GM12873 (cell line): ENCODE measurements around the gene KCNN3.

ENCODE experiments used
- CTCF ChIP-seq: IDR thresholded peaks from 2 replicates; pipeline ENCODE4 v1.5.1; 2012; ENCODE audit warnings: low read depth, mild to moderate bottlenecking, moderate library complexity, low read length, control low read depth; ENCODE audit not compliant: insufficient read depth; ENCODE audit errors: missing control alignments

Gene KCNN3

DNA sequence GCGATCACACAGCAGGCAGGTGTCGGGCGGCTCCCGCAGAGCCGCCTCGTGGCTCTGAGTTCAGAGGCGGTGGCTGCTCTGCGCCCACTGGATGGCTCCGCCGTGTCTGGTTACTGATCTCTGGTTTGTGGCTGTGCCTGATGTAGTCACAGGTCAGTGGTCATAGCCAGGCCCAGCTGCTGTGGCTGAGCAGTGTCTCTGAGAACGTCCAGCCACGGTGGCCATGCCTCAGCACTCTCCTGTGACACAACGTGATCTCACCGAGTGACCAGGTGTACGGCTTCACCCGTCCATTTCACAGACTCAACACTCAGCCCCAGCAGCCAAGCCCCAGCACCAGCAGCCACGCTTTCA lies 61.2 kb downstream of the KCNN3 start:
- no peak for TF ChIP-seq CTCF

DNA sequence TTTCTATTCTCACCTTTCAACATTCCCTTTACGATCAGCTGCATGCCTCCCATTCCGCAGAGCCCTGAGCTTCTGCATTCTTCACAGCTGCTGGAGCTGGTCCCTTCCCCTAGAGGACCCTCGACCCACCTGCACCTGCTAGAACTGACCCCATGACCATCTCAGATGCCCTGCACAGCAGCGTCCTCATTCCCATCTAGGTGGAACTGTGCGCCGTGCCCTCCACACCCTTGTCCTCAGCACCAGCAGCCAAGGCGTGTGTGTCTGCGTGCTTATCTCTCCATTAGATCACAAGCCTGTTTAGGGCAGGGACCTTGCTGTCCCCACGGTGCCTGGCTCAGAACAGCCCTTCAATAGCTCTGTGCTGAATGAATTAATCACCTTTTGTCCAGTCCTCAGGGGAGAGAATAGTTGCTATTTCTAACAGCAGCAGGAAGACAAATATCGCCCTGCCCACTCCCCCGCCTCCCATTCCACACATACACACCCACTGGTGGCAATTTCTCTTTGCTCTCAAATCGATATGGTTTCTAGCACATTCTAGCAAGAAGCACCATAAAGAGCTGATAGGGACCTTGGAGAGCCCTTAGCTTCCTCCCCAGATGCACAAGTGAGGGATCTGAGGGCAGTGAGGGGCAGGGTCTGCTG lies 61.7 kb downstream of the KCNN3 start:
- no peak for TF ChIP-seq CTCF

DNA sequence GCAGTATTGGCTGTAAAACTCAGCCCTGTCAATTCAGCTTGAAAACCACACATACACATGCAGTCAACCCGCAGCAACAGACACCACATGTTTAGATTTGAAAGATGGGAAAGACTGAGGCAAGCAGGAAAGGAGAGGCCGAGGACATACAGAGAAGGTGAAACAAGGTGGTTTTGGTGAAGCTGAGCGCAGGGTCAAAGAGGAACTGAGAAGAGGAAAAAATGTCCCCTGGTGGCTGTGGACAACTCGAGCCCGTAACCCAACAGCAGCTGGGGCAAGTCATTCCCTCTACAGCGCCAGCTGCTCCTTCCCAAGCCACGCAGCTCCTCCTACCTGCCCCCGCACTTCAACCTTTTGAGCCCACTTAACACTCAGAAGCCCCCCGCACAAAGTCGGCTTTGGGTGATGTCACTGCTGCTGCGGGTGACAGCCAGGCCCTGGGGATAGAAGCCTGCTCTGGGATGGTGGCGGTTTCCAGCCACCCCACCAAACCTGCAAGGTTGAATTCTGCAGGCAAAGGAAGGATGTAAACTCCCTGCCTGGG lies 63.0 kb downstream of the KCNN3 start:
- TF ChIP-seq CTCF, result peak; percentile 49

- TF ChIP-seq CTCF, result no peak
Observed at GRCh38 chr1:154806333-154806732, 63.7 kb downstream of the KCNN3 start.

- TF ChIP-seq CTCF, result no peak
Observed at GRCh38 chr1:154802982-154803920, 66.8 kb downstream of the KCNN3 start.

GRCh38 chr1:154802336-154802969 lies 67.6 kb downstream of the KCNN3 start:
- TF ChIP-seq CTCF, result no peak
